Activated gamma-delta T cell treated with anti-CD3 and anti-CD28 coated beads, Interleukin-2, amount 50 U/mL, for 16 hours (primary cell): ENCODE data around the gene EXO5.
"Not testable (repeated sequence)": the region's sequence is repeated elsewhere in the genome, so short reads cannot be mapped to it uniquely, and the experiment has no call there.

Experiments used
- DNase-seq: peaks from one replicate; pipeline ENCODE4 v3.0.0-alpha.2; 2020; ENCODE audit warnings: low read depth

The EXO5 gene, protein sequence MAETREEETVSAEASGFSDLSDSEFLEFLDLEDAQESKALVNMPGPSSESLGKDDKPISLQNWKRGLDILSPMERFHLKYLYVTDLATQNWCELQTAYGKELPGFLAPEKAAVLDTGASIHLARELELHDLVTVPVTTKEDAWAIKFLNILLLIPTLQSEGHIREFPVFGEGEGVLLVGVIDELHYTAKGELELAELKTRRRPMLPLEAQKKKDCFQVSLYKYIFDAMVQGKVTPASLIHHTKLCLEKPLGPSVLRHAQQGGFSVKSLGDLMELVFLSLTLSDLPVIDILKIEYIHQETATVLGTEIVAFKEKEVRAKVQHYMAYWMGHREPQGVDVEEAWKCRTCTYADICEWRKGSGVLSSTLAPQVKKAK

DNA sequence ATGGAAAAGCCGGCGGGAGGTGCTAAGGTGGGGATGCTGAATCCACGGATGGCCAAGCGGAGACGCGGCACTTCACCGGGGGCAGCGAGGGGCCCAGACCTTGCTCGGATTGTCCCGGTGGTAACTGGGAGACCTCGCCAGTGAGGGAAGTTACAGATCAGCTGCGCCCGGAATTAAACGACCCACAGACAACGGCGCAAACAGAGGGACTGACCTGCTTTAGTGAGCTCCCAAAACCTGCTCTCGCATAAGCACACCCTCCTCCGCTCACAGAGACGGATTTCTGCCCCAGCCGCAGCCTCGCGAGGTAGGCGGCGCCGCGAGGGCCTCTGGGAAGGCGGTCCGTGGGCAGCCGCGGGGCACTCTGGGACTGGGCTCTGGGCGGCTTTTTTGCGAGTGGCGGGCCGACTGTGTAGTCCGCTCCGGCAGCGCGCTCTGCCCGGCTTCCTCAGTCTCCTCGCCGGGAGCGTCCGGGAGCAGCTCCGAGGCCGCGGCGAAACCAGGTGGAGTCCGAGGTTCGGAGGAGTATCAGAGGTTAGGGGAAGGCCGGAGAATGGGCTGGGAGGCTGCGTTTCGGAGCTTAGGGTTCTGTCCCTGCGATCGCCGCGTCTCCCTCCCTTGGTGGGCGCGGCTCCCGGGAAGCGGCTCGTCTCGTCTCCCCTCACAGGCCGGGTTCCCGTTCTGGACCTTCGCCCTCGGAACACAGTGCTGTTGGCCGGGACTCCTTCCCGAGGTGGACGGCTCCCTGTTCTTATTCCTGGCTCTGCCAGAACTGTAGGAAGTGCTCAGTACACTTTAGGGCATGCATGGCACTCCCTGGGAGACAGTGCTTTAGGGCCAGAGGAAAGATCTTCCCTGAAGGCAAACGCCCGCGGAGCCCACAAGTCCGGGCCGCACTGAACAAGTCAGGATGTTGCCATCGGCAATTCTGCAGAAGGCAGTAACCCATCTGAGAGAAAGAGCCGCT is at the start of gene EXO5:
Gene EXO5, plus strand, starts transcription at position 393 of the 967 bp plus-strand sequence. CDS start 5,778 bp downstream, outside the sequence.
- DNase-seq: peak; percentile 73

DNA sequence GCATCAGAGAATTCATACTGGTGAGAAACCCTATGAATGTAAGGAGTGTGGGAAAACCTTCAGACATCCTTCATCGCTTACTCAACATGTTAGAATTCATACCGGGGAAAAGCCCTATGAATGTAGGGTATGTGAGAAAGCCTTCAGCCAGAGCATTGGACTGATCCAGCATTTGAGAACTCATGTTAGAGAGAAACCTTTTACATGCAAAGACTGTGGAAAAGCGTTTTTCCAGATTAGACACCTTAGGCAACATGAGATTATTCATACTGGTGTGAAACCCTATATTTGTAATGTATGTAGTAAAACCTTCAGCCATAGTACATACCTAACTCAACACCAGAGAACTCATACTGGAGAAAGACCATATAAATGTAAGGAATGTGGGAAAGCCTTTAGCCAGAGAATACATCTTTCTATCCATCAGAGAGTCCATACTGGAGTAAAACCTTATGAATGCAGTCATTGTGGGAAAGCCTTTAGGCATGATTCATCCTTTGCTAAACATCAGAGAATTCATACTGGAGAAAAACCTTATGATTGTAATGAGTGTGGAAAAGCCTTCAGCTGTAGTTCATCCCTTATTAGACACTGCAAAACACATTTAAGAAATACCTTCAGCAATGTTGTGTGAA is 45.5 kb upstream of the EXO5 start:
- no peak for DNase-seq

DNA sequence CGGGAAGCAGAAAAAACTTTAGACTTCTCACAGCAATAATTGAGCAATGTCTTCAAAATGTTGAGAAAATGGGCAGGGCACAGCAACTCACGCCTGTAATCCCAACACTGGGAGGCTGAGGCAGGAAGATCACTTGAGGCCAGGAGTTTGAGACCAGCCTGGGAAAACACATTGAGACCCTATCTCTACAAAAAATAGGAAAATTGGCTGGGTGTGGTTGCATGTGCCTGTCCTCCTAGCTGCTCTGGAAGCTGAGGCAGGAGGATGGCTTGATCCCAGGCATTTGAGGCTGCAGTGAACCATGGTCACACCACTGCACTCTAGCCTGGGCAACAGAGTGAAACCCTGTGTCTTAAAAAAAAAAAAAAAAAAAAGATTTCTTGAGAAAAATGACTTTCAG is 39.2 kb upstream of the EXO5 start:
- no peak for DNase-seq

DNA sequence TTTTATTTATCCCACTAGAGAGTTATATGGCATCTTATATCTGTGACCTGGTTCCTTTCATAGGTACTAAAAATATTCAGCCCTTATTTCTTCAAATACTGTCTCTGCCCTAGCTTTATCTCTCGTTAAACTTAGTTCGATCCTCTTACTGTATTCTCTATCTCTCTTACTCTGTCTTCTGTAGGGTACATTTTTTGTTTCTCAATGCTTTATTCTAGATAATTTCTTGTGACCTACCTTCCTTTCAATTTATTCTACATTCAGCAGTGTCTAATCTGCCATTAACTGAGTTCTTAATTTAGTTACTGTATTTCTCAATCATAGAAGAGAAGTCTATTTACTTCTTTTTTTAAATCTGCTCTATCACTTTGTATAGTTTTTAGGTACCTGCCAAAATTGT is 33.3 kb upstream of the EXO5 start:
- DNase-seq: no peak

DNA sequence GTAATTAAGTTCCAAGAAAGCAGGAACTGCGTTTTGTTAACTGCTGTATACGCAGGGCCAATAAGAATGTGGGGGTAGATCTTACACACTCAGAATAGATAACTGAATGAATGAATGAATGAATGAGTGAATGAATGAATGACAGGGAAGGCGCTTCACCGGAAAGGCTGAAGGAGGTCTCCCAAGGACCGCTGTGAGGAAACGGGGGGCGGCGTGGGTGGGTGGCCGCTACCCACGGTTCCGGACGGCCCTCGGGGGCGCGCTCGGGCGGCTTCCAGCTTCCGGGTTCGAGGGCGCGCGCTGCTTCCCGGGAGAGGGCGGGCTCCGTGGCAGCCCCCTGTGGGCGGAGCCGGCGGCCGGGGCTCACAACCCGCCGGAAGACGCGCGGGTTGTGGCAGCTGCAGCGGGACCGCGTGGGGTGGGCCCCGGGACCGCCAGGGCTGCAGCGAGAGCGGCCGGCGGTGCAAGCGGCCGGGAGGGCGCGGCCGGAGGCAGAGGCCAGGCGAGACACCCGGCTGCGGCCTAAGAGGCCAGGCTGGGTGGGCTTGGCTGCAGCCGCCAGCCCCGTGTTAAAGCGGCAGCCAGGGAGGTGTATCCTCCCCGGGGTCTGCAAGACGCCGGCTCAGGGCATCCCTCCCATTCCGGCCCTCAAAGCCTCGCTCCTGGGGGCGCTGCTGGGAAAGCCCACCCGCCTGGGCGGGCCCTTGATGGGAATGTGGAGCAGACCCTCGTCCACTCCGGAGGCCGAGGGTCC is 31.5 kb upstream of the EXO5 start, which contains the start of gene ZFP69:
Gene ZFP69, plus strand, starts transcription at position 367 of the 754 bp plus-strand sequence. CDS start 2,072 bp downstream, outside the sequence.
- peak; percentile 53 for DNase-seq

DNA sequence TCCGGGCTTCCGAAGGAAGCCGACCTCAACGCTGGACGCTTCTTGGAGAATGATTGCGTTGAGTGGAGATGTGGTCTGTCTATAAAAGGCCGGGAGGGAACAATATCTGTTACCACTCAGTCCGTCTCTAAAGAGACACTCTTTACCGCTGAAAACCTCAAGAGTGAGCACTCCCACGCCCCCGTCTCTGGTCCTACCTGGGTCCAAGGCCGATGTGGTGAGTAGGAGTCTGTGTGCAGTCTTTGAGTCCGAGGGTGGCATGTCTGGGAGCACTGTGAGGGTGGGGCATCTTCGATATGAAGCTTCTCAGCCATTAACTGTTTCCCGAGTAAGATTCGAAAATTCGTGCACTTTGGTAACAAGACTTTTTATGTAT is 30.9 kb upstream of the EXO5 start:
- no peak for DNase-seq

DNA sequence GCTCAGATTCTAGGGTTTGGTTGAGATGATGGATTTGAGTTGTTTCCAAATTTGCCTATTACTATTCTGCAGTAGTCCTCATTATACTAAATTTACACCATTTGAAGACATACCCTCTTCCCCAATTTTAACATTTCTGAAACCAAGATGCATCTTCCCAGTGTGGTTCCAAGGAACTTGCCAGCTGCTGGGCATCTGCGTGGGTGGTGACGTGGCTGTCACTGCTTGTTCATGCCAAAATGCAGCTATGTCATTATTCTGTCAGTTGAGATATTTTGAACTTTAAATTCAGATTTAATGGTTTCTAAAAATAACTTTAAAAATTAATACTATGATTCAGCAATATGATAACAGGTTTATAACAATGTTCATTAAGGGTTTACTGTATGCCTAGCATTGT is 30.3 kb upstream of the EXO5 start:
- DNase-seq: no peak

DNA sequence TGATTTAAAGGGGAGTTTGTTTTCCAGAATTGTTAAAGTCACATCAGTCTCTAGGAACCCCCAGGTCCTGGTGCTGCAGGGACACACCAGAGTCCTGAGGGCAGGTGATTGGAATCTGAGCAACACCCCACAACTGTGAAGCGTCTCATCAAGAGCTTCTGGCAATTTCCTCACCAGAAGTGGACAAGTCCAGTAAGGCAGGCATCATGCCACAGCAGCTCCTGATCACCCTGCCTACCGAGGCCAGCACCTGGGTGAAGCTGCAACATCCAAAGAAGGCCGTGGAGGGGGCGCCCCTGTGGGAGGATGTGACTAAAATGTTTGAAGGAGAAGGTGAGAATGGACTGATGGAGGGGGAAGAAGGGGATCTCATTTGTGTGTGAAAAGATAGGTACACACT is 29.4 kb upstream of the EXO5 start:
- DNase-seq: no peak

DNA sequence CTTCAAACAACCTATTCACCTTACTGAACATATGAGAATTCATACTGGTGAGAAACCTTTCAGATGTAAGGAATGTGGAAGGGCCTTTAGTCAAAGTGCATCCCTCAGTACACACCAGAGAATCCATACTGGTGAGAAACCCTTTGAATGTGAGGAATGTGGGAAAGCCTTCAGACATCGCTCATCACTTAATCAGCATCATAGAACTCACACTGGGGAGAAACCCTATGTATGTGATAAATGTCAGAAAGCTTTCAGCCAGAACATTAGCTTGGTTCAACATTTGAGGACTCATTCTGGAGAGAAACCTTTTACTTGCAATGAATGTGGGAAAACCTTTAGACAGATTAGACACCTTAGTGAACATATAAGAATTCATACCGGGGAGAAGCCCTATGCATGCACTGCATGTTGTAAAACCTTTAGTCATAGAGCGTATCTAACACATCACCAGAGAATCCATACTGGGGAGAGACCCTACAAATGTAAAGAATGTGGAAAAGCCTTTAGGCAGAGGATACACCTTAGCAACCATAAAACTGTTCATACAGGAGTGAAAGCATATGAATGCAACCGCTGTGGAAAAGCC is 13.2 kb upstream of the EXO5 start:
- no peak for DNase-seq

DNA sequence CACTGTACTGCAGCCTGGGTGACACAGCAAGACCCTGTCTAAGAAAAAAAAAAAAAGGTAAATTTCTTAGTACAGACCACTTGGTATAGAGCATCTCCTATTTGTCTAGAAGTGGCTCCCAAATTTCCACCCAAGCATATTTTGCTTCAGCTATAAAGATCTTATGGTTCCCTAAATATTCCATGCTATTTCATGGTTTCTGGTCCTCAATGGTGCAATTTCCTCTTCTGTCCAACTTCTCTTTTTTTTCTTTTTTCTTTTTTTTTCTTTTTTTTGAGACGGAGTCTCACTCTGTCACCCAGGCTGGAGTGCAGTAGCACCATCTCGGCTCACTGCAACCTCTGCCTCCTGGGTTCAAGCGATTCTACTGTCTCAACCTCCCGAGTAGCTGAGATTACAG is 5.9 kb upstream of the EXO5 start:
- not testable (repeated sequence) for DNase-seq

DNA sequence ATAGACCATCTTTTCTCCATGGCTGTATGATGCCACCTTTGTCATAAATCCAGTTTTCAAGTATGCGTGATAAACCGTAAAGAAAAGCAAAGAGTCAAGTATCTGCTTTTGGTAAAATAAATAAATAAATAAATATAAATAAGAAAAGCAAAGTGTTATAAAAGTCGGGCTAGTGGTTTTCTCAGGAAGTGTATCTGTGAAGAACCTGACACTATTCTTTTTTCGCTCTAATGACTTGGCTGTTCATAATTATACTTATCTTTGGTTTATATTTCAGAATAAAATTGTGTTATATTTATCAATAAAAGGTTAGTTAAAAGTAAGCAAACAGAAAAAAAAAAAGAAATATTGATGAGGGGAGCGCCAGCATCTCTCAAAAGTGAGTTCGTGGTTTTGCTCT is 594 bp upstream of the EXO5 start:
- no peak for DNase-seq

DNA sequence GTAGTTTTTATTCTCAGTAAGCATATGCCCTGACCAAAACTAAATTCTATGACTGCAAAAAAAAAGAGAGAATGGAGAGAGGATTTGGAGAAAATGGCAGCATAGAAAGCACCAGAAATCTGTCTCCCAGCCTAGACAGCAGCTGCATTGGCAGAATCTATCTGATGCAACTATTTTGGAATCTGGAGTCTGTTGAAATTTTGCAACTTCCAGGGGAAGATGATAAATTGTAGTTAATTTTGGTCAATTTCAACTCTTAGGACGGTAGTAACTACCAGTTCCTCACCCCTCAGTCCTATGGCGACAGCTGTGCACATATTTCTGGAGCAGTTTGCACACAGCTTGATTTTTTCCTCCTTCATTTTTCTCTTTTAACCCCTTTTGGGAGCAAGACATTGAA is 10.9 kb downstream of the EXO5 start:
- no peak for DNase-seq

DNA sequence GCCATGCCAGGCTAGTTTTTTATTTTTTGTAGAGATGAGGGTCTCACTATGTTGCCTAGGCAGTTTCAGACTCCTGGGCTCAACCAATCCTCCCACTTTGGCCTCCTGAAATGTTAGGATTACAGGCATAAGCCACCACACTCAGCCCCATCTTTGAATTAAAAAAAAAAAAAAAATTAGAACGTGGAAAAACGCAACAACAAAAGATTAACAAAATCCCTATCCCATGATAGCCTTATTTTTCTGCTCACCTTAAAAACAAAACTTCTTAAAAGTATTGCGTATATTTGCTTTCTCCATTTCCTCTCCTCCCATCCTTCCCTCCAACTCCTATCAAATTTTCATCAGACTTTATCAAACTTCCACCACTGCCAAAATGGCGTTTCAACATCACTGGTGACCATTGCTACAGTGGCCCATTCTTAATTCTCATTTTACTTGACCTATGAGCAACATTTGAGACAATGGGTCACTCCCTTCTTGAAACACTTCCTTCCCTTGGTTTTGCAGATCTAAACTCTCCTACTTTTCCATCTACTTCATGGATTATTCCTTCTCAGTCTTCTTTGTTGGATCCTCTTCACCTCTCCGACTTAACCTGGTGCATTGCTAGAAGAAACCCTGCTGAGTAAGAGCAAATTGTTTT is 22.3 kb downstream of the EXO5 start:
- no peak for DNase-seq

DNA sequence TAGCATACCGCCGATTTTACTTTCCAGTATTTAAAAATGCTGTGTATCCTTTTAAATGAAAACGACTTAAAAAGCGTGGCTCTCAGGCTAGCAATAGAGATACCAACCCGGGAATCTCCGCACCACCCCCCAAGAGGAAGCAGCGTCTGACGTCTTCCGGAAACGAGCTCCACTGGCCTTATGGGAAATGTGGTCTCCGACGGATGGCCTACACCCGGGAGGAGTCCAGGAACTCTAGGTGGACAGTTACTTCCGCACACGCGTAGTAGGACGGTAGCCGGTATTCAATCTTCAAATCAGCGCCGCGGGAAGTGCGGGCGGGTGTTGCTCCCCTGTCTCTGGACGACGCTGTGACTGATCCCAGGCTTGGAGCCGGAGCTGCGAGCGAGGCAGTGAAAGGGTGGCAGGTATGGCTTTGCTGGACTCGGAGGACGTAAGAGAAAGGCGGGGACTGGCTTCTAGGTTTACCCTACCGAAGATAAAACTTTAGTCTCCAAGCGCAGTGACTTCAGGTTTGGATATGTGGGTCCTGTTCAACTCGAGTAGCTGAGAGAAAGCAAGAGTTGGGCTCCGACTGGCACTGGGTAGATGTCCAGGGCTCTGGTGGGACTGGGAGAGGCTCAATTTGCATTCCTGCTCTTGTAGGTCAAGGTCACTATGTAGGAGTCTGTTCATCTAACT is 23.0 kb downstream of the EXO5 start, which contains the start of gene ZNF684:
Gene ZNF684, plus strand, starts transcription at position 257 of the 681 bp plus-strand sequence. CDS start 1,530 bp downstream, outside the sequence.
- peak; percentile 75 for DNase-seq

DNA sequence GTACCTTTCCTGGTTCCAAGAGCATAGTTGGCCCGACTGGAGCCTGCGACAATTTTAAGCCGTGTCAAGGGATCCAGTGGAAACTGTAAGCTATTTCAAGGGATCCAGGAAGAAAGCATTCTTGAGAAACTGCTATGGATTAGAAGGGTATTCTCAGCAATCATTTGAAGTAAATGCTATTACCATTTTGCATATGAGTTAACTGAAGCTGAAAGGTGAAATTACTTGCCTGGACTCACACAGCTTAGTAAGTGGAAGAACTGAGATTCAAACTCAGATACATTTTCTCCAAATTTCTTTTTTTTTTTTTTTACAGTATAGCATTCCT is 23.5 kb downstream of the EXO5 start:
- no peak for DNase-seq

DNA sequence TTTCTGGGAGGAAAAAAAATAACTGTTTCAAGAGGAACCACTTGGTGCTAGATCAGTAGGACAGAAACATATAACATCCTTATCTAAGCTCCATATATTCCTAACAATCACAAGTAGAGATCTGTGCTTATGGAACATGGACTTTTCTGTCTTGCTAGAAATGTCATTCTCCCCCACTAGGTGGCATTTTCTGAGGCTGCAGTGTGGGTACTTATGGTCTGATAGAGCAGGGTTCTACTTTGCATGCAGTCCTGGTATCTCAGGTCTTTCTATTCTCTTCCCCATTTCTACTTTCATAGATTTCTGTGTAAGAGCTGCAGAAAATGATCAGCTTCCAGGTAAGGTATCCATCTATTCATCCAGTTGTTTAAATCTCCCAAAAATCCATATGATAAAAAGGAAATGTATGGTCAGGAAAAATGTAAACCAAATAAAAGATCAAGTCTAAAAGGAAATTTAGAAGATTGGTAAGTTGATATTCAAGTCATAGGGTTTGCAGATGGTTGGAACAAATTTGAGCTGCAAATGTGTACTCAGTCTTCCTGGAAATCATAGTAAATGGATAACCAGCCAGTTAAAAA is 24.4 kb downstream of the EXO5 start:
- DNase-seq: no peak

DNA sequence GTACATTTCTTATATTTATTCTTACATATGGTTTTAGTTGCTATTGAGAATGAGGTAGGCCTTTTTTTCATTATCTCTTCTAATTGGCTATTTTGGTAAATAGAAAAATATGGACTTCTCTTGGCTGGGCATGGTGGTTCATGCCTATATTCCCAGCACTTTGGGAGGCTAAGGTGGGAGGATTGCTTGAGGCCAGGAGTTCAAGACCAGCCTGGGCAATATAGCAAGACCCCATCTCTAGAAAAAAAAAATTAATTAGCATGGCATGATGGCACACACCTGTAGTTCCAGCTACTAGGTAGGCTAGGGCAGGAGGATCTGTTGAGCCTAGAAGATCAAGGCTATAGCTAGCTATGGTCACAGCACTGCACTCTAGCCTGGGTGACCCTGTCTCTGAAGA is 26.0 kb downstream of the EXO5 start:
- DNase-seq: no peak

DNA sequence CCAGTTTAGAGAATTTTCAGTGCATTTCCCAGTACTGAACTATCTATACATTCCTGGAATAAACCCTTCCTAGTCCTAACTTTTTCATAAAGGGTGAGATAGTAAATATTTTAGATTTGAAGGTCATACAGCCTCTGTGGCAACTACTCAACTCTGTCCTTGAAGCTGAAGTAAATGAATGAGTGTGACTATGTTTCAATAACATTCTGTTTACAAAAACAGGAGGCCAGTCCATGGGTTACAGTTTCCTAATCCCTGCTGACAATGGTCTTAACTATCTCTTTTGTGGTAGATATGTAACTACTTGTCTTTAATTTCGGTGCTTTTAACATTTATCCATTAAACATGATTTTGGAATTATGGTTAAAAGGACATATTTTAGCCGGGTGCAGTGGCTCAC is 27.2 kb downstream of the EXO5 start:
- DNase-seq: no peak

DNA sequence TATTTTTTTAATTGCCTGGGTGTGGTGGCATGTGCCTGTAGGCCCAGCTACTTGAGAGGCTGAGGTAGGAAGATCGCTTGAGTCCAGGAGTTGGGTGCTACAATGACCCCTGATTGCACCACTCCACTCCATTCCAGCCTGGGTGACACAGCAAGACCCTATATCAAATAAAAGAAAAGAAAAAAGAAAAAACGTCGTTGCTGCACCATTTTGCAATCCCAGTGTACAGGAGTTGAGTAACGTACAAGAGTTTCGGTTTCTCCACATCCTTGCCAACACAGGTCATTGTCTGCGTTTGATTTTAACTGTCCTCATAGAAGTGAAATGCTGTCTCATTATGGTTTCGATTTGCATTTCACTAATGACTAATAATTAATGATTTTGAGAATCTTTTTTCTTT is 30.8 kb downstream of the EXO5 start:
- DNase-seq: no peak

DNA sequence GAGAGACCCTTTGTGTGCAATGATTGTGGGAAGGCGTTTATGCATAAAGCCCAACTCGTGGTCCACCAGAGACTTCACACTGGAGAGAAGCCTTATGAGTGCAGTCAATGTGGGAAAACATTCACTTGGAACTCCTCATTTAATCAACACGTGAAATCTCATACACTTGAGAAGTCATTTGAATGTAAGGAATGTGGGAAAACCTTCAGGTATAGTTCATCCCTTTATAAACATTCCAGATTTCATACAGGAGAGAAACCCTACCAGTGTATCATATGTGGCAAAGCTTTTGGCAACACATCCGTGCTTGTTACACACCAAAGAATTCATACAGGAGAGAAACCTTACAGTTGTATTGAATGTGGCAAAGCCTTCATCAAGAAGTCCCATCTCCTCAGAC is 38.4 kb downstream of the EXO5 start:
- DNase-seq: no peak
